Activated CD8-positive, alpha-beta memory T cell treated with anti-CD3 and anti-CD28 coated beads, Interleukin-2, amount 50 U/mL, for 48 hours (primary cell): ENCODE measurements around the gene OR52I2.

Source experiments
- DNase-seq: peaks from one replicate; pipeline ENCODE4 v3.0.0-alpha.2; 2020

The OR52I2 gene

GRCh38 chr11:4610258-4610935, 28.9 kb downstream of the OR52I2 start:
- no peak for DNase-seq

GRCh38 chr11:4611986-4612385, 30.4 kb downstream of the OR52I2 start:
- DNase-seq, result no peak

- DNase-seq, result no peak
Observed at GRCh38 chr11:4615856-4616444, 34.4 kb downstream of the OR52I2 start.

- no peak for DNase-seq
Observed at GRCh38 chr11:4619514-4619913, 38.0 kb downstream of the OR52I2 start.

- DNase-seq, result peak; percentile 78
Observed at GRCh38 chr11:4626207-4627099, 44.9 kb downstream of the OR52I2 start.

- no peak for DNase-seq
Observed at GRCh38 chr11:4636136-4636535, 54.6 kb downstream of the OR52I2 start.

- peak; percentile 83 for DNase-seq
Observed at GRCh38 chr11:4636962-4637661, 55.6 kb downstream of the OR52I2 start, which contains the start of gene OR51D1. Gene OR51D1, plus strand, starts transcription at chr11:4637477. Its CDS starts 2,314 bp downstream, at chr11:4639791.

GRCh38 chr11:4637662-4638047, 56.1 kb downstream of the OR52I2 start:
- no peak for DNase-seq

- no peak for DNase-seq
Observed at GRCh38 chr11:4639931-4640330, 58.4 kb downstream of the OR52I2 start.

- no peak for DNase-seq
Observed at GRCh38 chr11:4641501-4641900, 60.0 kb downstream of the OR52I2 start.

GRCh38 chr11:4642043-4642442, 60.5 kb downstream of the OR52I2 start:
- DNase-seq, result no peak
